Upper lobe of right lung (tissue), 1 donor: Measurements from ENCODE around the gene GRID2IP. TPM values are rescaled to one million over a fixed set of nuclear protein-coding genes. Genes with fewer than 3 reads are reported as not detected.

Experiments
- ATAC-seq: fragments of 200-7000 bp; cut with Tn5 transposase; one replicate; pipeline ENCODE4 v1.9.1; 2020; ENCODE audit warnings: mild to moderate bottlenecking, moderate library complexity
- DNase-seq: peaks from one replicate; pipeline ENCODE4 v3.0.0-alpha.2; 2020
- H3K27ac ChIP-seq: fragments of 200-600 bp; one replicate; pipeline ENCODE4 v1.8.0; 2022
- H3K27me3 ChIP-seq: fragments of 200-600 bp; one replicate; pipeline ENCODE4 v1.8.0; 2022; ENCODE audit warnings: mild to moderate bottlenecking
- H3K36me3 ChIP-seq: fragments of 200-600 bp; one replicate; pipeline ENCODE4 v1.8.0; 2022
- H3K4me1 ChIP-seq: fragments of 200-600 bp; one replicate; pipeline ENCODE4 v1.8.0; 2022
- H3K4me3 ChIP-seq: fragments of 200-600 bp; one replicate; pipeline ENCODE4 v1.8.0; 2022; ENCODE audit warnings: mild to moderate bottlenecking
- H3K9me3 ChIP-seq: fragments of 200-600 bp; one replicate; pipeline ENCODE4 v1.8.0; 2022
- intact Hi-C: fragments of 100-400 bp; cut with DNase I; formaldehyde crosslinking; loops from one replicate; pipeline ENCODE4 v1.11.0; 2022
- total RNA-seq: library from RNA; stranded (reverse); fragmentation: NEBNext Ultra II Directional; extraction: Animal tissue kit (Norgen Biotek cat#: 25700); gene quantifications from one replicate; pipeline ENCODE4 v1.2.1, GENCODE V29; 2021
- TF ChIP-seq, protein P1 (sequence below): fragments of 200-600 bp; IDR thresholded peaks from one replicate; pipeline ENCODE4 v1.8.0; 2022; ENCODE audit warnings: antibody characterized with exemption
- donor health status: DM: no; HTN: yes; CAD: no; lungs with severe emphysema.

Gene GRID2IP
- total RNA-seq, 1 donor from 2014 or later, result 0.46 TPM

DNA sequence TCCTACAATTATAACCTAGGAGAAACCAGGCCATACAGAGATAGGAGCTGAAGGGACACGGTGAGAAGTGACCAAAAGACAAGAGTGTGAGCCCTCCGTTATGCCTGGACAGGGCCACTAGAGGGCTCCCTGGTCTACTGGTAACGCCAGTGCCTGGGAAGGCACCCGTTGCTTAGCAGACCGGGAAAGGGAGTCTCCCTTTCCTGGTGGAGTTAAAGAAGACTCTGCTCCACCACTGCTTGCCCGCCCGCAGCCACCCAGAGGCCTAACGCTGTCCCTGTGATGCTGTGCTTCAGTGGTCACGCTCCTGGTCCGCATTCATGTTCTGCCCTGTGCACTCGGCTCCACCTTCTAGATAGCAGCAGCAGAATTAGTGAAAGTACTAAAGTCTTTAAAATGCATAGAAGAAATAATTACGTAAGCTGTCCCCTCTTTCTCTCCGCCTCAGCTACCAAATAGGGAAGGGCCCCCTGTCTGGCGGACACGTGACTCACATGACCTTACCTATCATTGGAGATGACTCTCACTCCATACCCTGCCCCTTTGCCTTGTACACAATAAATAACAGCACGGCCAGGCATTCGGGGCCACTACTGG, 34.8 kb downstream of the GRID2IP start:
- no peaks in the 10 kb centered on the region for H3K36me3 ChIP-seq
- H3K27me3 ChIP-seq, result peaks cover 14% of the 10 kb centered on the region
- no peaks in the 10 kb centered on the region for H3K9me3 ChIP-seq
- ATAC-seq, result peak; percentile 92
- peak; percentile 88 for DNase-seq
- H3K4me3 ChIP-seq, result peak overlapping the region; percentile 10
- H3K27ac ChIP-seq, result no peak overlapping the region
- no peaks in the 10 kb centered on the region for H3K4me1 ChIP-seq
- TF ChIP-seq, protein P1, sequence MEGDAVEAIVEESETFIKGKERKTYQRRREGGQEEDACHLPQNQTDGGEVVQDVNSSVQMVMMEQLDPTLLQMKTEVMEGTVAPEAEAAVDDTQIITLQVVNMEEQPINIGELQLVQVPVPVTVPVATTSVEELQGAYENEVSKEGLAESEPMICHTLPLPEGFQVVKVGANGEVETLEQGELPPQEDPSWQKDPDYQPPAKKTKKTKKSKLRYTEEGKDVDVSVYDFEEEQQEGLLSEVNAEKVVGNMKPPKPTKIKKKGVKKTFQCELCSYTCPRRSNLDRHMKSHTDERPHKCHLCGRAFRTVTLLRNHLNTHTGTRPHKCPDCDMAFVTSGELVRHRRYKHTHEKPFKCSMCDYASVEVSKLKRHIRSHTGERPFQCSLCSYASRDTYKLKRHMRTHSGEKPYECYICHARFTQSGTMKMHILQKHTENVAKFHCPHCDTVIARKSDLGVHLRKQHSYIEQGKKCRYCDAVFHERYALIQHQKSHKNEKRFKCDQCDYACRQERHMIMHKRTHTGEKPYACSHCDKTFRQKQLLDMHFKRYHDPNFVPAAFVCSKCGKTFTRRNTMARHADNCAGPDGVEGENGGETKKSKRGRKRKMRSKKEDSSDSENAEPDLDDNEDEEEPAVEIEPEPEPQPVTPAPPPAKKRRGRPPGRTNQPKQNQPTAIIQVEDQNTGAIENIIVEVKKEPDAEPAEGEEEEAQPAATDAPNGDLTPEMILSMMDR, result peak; percentile 91
- intact Hi-C loops, result no loop called here

DNA sequence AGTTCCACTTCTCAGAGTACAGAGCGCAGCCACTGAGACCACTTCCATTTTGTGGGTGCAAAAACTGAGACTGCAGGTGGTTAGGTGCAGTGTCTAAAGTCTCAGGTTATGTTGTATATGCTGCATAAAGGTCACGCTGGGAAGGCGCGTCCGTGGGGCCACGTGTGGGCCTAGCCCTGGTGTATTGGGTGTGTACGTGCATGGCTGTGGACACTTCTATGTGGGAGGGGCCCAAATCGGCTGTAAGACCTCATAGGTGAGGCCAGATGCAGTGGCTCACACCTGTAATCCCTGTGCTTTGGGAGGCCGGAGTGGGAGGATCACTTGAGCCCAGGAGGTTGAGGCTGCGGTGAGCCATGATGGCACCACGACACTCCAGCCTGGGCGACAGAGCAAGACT, 37.7 kb downstream of the GRID2IP start:
- Histone ChIP-seq H3K36me3 (no peaks in the 10 kb centered on the region), H3K4me1 (no peaks in the 10 kb centered on the region), H3K27ac (no peak overlapping the region), H3K9me3 (no peaks in the 10 kb centered on the region), H3K27me3 (no peaks in the 10 kb centered on the region), H3K4me3 (no peak overlapping the region)
- TF ChIP-seq, protein P1, result no peak
- ATAC-seq (no peak), DNase-seq (no peak)
- intact Hi-C loops, result no loop called here

DNA sequence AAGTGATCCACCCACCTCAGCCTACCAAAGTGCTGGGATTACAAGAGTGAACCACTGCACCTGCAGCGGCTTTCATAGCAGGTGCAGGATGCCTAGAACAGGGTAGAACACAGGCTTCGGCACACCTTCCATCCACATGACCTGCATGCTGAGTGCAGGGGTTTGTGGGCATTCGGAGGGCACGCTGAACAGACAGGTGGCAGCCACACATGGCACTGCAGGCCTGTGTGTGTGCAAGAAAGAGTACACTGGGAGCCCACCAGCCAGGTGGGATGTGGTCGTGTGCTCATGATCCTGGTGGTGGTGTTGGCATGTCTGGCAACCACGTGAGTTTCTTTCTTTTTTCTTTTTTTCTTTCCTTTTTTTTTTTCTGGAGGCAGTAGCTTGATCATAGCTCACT, 38.4 kb downstream of the GRID2IP start:
- no peaks in the 10 kb centered on the region for H3K36me3 ChIP-seq
- intact Hi-C loops, result no loop called here
- no peak overlapping the region for H3K27ac ChIP-seq
- no peaks in the 10 kb centered on the region for H3K27me3 ChIP-seq
- H3K4me3 ChIP-seq, result no peak overlapping the region
- DNase-seq, result no peak
- H3K9me3 ChIP-seq, result no peaks in the 10 kb centered on the region
- H3K4me1 ChIP-seq, result no peaks in the 10 kb centered on the region
- TF ChIP-seq, protein P1, result no peak
- ATAC-seq, result no peak

DNA sequence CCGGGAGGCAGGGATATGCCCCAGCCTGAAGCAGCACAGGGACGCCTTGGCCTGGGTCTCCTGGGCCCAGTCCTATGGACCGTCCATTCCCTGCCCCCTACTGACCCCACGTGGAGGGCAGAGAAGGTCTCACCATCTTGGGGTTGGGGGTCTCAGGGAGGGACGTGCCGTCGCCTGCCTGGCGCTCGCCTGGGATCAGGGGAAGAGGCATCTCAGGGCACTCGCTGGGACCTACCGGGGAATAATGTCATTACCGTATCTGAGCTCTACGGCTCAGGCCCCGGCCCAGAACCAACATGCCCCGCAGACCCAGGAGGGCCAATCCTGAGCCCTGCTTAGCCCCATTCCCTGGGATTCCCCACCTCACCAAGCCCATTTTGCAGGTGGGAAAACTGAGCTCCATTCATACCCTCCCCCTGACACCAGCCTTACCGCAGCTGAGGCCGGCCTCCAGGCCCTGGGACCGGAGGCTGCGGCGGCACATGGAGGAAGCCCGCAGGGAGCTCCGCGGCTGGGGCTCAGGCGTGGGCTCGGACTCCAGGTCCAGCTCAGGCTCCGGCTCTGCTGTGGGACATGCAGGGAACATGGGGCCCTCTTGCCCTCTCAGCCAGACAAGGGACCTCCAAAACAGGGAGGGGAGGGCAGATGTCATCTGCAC, 40.7 kb downstream of the GRID2IP start:
- DNase-seq (no peak), ATAC-seq (peak; percentile 6)
- Histone ChIP-seq H3K9me3 (no peaks in the 10 kb centered on the region), H3K27ac (no peak overlapping the region), H3K4me1 (no peaks in the 10 kb centered on the region), H3K36me3 (no peaks in the 10 kb centered on the region), H3K27me3 (no peaks in the 10 kb centered on the region), H3K4me3 (no peak overlapping the region)
- TF ChIP-seq, protein P1, result no peak
- intact Hi-C loops, result no loop called here

DNA sequence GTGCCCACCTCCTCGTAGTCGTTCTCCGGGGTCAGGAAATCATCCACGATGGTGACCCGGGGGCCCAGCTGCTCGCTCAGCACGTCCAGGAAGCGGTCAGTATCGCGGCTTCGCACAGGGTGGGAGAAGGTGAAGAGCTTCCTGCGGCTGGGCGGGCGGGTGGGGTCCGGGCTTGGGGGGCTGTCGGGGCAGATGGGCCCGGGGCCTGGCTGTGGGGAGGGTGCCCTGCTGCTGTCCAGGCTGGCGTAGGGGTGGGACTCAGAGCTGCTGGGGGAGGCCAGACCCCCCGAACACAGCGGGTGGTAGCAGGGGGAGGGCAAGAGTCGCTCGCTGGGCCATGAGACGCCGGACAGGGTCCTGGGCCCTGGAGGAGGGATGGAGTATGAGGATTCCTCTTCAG, 42.3 kb downstream of the GRID2IP start:
- no peak overlapping the region for H3K4me3 ChIP-seq
- no peaks in the 10 kb centered on the region for H3K36me3 ChIP-seq
- ATAC-seq (no peak), DNase-seq (no peak)
- no peaks in the 10 kb centered on the region for H3K27me3 ChIP-seq
- H3K9me3 ChIP-seq, result no peaks in the 10 kb centered on the region
- H3K4me1 ChIP-seq, result peaks cover 4% of the 10 kb centered on the region
- intact Hi-C loops, result no loop called here
- H3K27ac ChIP-seq, result no peak overlapping the region
- TF ChIP-seq, protein P1, result no peak
